GM23338 (cell line): ENCODE measurements around the gene DNAJC27. TPM values are rescaled to one million over a fixed set of nuclear protein-coding genes. Genes with fewer than 3 reads are reported as not detected.

Source experiments
- ATAC-seq: fragments of 200-7000 bp; cut with Tn5 transposase; 3 replicates; pipeline ENCODE4 v1.9.1; 2020
- DNase-seq: peaks from one replicate; pipeline ENCODE4 v3.0.0-alpha.2; 2015; ENCODE audit warnings: low spot score
- H2AFZ ChIP-seq: fragments of 200-600 bp; sonication (generic); 2 replicates; pipeline ENCODE4 v1.8.0; 2016; ENCODE audit warnings: antibody characterized with exemption, mild to moderate bottlenecking, moderate library complexity
- H3F3A ChIP-seq: fragments of 200-600 bp; sonication (generic); replicated peaks from 2 replicates; pipeline ENCODE4 v1.8.0; 2017; ENCODE audit warnings: antibody characterized with exemption, mixed run types, low read depth
- H3K27ac ChIP-seq: fragments of 200-600 bp; sonication (generic); 2 replicates; pipeline ENCODE4 v1.6.1; 2016; ENCODE audit warnings: low read depth
- H3K27me3 ChIP-seq: fragments of 200-600 bp; sonication (generic); 2 replicates; pipeline ENCODE4 v1.8.0; 2016; ENCODE audit warnings: mild to moderate bottlenecking, mixed run types, moderate library complexity; ENCODE audit not compliant: insufficient read depth
- H3K36me3 ChIP-seq: fragments of 200-600 bp; sonication (generic); 2 replicates; pipeline ENCODE4 v1.8.0; 2016; ENCODE audit warnings: mild to moderate bottlenecking; ENCODE audit not compliant: insufficient read depth
- H3K4me1 ChIP-seq: fragments of 200-600 bp; sonication (generic); 2 replicates; pipeline ENCODE4 v1.8.0; 2016; ENCODE audit warnings: mild to moderate bottlenecking, moderate library complexity; ENCODE audit not compliant: insufficient read depth
- H3K4me2 ChIP-seq: fragments of 200-600 bp; sonication (generic); 2 replicates; pipeline ENCODE4 v1.7.1; 2017; ENCODE audit warnings: mixed run types
- H3K4me3 ChIP-seq: fragments of 200-600 bp; sonication (generic); 2 replicates; pipeline ENCODE4 v1.6.1; 2016; ENCODE audit warnings: mixed run types
- H3K79me2 ChIP-seq: fragments of 200-600 bp; sonication (generic); replicated peaks from 2 replicates; pipeline ENCODE4 v1.8.0; 2017; ENCODE audit warnings: mild to moderate bottlenecking; ENCODE audit not compliant: insufficient read depth
- H3K9me2 ChIP-seq: fragments of 200-600 bp; sonication (generic); 2 replicates; pipeline ENCODE4 v1.8.0; 2017; ENCODE audit not compliant: insufficient read depth
- H4K20me1 ChIP-seq: fragments of 200-600 bp; sonication (generic); replicated peaks from 2 replicates; pipeline ENCODE4 v1.8.0; 2017; ENCODE audit warnings: mild to moderate bottlenecking; ENCODE audit not compliant: insufficient read depth
- H3K27ac Mint-ChIP-seq: 2 replicates; pipeline ENCODE4 v1.8.0; 2020; ENCODE audit warnings: inconsistent platforms, mild to moderate bottlenecking, moderate library complexity, mixed read lengths
- H3K27me3 Mint-ChIP-seq: 3 replicates; pipeline ENCODE4 v1.8.0; 2022; ENCODE audit warnings: low read depth, mild to moderate bottlenecking, moderate library complexity, mixed read lengths, inconsistent platforms; ENCODE audit not compliant: insufficient read depth, poor library complexity
- H3K36me3 Mint-ChIP-seq: 3 replicates; pipeline ENCODE4 v1.8.0; 2021; ENCODE audit warnings: low read depth, mild to moderate bottlenecking, inconsistent platforms, moderate library complexity, mixed read lengths
- H3K4me1 Mint-ChIP-seq: 3 replicates; pipeline ENCODE4 v1.8.0; 2020; ENCODE audit warnings: mild to moderate bottlenecking, inconsistent platforms, mixed read lengths
- H3K4me3 Mint-ChIP-seq: 3 replicates; pipeline ENCODE4 v1.8.0; 2021; ENCODE audit warnings: moderate library complexity, mild to moderate bottlenecking, inconsistent platforms, mixed read lengths
- H3K9me3 Mint-ChIP-seq: 3 replicates; pipeline ENCODE4 v1.8.0; 2020; ENCODE audit warnings: moderate library complexity, mild to moderate bottlenecking, inconsistent platforms, mixed read lengths
- CREB1 ChIP-seq: fragments of 250-450 bp; sonication (Bioruptor Pico); IDR thresholded peaks from 2 replicates; pipeline ENCODE4 v1.5.0; 2020; ENCODE audit warnings: low read depth, mild to moderate bottlenecking, moderate library complexity
- EZH2 ChIP-seq: fragments of 200-600 bp; sonication (generic); IDR thresholded peaks from one replicate; pipeline ENCODE4 v1.8.0; 2017; ENCODE audit warnings: antibody characterized with exemption, mild to moderate bottlenecking, low read depth; ENCODE audit not compliant: unreplicated experiment
- JUNB ChIP-seq: IDR thresholded peaks from one replicate; pipeline ENCODE4 v1.6.1; 2016; ENCODE audit warnings: antibody characterized with exemption; ENCODE audit not compliant: unreplicated experiment
- NANOG ChIP-seq: IDR thresholded peaks from 2 replicates; pipeline ENCODE4 v1.6.1; 2016; ENCODE audit warnings: antibody characterized with exemption, borderline replicate concordance
- POLR2AphosphoS5 ChIP-seq: IDR thresholded peaks from 2 replicates; pipeline ENCODE4 v1.6.1; 2016; ENCODE audit warnings: antibody characterized with exemption, low read depth
- STAT1 ChIP-seq: IDR thresholded peaks from one replicate; pipeline ENCODE4 v1.6.1; 2016; ENCODE audit warnings: antibody characterized with exemption; ENCODE audit not compliant: unreplicated experiment
- ZNF114 ChIP-seq: fragments of 250-450 bp; sonication (Bioruptor Pico); IDR thresholded peaks from 2 replicates; pipeline ENCODE4 v1.5.0; 2020; ENCODE audit warnings: mild to moderate bottlenecking, moderate library complexity
- ZNF331 ChIP-seq: fragments of 250-450 bp; sonication (Bioruptor Pico); IDR thresholded peaks from 2 replicates; pipeline ENCODE4 v1.5.0; 2020; ENCODE audit warnings: low read depth, mild to moderate bottlenecking, moderate library complexity
- polyA plus RNA-seq: library from polyadenylated mRNA; unstranded; fragments of >200 nt; fragmentation: Nextera tagmentation; extraction: Ambion mirVana; gene quantifications from 2 replicates; pipeline ENCODE4 v1.2.1, GENCODE V29; 2016
- total RNA-seq: library from RNA; depleted of rRNA; stranded (reverse); fragments of >200 nt; shearing (Covaris generic); gene quantifications from 2 replicates; pipeline ENCODE4 v1.2.3, GENCODE V29; 2014
- TF ChIP-seq, protein P1 (sequence below): fragments of 250-450 bp; sonication (Bioruptor Pico); IDR thresholded peaks from 2 replicates; pipeline ENCODE4 v1.5.0; 2020; ENCODE audit warnings: mild to moderate bottlenecking, moderate library complexity
- TF ChIP-seq, protein P2 (sequence below): IDR thresholded peaks from 2 replicates; pipeline ENCODE4 v1.6.1; 2016; ENCODE audit warnings: antibody characterized with exemption
- TF ChIP-seq, protein P3 (sequence below): IDR thresholded peaks from one replicate; pipeline ENCODE4 v1.6.1; 2018; ENCODE audit warnings: antibody characterized with exemption; ENCODE audit not compliant: unreplicated experiment

The DNAJC27 gene
- total and polyA plus RNA-seq, 2 experiments from 2014 or later = 2.4 to 2.6 TPM

DNA sequence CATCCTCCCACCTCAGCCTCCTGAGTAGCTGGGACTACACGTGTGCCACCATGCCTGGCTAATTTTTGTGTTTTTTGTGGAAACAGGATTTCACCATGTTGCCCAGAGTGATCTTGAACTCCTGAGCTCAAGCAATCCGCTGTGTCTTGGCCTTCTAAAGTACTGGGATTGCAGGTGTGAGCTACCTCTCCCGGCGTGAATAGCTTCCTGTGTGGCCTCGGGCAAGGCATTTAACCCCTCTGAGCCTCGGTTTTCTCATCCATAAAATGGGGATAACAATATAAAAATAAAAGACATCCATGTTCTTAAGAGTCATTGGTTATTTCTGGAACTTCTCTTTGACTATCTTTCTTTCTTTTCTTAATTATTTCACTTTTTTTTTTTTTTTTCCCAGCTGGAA, 32.4 kb downstream of the DNAJC27 start (continued):
- TF ChIP-seq, protein P1, sequence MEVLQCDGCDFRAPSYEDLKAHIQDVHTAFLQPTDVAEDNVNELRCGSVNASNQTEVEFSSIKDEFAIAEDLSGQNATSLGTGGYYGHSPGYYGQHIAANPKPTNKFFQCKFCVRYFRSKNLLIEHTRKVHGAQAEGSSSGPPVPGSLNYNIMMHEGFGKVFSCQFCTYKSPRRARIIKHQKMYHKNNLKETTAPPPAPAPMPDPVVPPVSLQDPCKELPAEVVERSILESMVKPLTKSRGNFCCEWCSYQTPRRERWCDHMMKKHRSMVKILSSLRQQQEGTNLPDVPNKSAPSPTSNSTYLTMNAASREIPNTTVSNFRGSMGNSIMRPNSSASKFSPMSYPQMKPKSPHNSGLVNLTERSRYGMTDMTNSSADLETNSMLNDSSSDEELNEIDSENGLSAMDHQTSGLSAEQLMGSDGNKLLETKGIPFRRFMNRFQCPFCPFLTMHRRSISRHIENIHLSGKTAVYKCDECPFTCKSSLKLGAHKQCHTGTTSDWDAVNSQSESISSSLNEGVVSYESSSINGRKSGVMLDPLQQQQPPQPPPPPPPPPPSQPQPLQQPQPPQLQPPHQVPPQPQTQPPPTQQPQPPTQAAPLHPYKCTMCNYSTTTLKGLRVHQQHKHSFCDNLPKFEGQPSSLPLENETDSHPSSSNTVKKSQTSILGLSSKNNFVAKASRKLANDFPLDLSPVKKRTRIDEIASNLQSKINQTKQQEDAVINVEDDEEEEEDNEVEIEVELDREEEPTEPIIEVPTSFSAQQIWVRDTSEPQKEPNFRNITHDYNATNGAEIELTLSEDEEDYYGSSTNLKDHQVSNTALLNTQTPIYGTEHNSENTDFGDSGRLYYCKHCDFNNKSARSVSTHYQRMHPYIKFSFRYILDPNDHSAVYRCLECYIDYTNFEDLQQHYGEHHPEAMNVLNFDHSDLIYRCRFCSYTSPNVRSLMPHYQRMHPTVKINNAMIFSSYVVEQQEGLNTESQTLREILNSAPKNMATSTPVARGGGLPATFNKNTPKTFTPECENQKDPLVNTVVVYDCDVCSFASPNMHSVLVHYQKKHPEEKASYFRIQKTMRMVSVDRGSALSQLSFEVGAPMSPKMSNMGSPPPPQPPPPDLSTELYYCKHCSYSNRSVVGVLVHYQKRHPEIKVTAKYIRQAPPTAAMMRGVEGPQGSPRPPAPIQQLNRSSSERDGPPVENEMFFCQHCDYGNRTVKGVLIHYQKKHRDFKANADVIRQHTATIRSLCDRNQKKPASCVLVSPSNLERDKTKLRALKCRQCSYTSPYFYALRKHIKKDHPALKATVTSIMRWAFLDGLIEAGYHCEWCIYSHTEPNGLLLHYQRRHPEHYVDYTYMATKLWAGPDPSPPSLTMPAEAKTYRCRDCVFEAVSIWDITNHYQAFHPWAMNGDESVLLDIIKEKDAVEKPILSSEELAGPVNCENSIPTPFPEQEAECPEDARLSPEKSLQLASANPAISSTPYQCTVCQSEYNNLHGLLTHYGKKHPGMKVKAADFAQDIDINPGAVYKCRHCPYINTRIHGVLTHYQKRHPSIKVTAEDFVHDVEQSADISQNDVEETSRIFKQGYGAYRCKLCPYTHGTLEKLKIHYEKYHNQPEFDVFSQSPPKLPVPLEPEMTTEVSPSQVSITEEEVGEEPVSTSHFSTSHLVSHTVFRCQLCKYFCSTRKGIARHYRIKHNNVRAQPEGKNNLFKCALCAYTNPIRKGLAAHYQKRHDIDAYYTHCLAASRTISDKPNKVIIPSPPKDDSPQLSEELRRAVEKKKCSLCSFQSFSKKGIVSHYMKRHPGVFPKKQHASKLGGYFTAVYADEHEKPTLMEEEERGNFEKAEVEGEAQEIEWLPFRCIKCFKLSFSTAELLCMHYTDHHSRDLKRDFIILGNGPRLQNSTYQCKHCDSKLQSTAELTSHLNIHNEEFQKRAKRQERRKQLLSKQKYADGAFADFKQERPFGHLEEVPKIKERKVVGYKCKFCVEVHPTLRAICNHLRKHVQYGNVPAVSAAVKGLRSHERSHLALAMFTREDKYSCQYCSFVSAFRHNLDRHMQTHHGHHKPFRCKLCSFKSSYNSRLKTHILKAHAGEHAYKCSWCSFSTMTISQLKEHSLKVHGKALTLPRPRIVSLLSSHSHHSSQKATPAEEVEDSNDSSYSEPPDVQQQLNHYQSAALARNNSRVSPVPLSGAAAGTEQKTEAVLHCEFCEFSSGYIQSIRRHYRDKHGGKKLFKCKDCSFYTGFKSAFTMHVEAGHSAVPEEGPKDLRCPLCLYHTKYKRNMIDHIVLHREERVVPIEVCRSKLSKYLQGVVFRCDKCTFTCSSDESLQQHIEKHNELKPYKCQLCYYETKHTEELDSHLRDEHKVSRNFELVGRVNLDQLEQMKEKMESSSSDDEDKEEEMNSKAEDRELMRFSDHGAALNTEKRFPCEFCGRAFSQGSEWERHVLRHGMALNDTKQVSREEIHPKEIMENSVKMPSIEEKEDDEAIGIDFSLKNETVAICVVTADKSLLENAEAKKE = no peak
- TF ChIP-seq, protein P2, sequence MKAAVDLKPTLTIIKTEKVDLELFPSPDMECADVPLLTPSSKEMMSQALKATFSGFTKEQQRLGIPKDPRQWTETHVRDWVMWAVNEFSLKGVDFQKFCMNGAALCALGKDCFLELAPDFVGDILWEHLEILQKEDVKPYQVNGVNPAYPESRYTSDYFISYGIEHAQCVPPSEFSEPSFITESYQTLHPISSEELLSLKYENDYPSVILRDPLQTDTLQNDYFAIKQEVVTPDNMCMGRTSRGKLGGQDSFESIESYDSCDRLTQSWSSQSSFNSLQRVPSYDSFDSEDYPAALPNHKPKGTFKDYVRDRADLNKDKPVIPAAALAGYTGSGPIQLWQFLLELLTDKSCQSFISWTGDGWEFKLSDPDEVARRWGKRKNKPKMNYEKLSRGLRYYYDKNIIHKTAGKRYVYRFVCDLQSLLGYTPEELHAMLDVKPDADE = no peak

DNA sequence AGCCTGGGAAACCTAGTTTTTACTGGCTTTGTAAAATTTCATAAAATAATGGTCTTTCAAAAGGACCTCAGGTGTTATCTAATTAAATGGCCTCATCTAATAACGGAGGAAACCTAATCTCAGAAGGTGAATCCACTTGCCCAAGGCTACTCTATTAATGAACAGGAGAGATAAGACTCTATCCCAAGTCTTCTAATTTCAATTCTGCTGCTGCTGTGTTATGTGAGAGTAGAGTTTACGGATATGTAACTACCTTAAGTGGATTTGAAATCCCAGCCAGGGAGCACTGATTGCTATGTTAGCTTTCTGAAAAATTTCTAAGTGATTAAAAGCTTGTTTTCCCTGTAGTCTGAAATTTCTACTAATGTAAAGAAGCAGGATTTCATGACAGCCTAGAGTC, 34.5 kb downstream of the DNAJC27 start:
- DNase-seq (no peak), ATAC-seq (no peak)
- Histone ChIP-seq H3K4me1 (no peaks in the 10 kb centered on the region), H3F3A (no peaks in the 10 kb centered on the region), H3K79me2 (no peaks in the 10 kb centered on the region), H3K4me3 (no peak overlapping the region), H3K36me3 (no peaks in the 10 kb centered on the region), H2AFZ (peak overlapping the region; percentile 25; the same call in 1 of the 2 replicates), H3K9me2 (no peaks in the 10 kb centered on the region), H3K4me2 (no peak overlapping the region), H4K20me1 (no peaks in the 10 kb centered on the region), H3K27ac (no peak overlapping the region), H3K27me3 (no peaks in the 10 kb centered on the region)
- Mint-ChIP-seq H3K27me3 (peaks cover 3% of the 10 kb centered on the region), H3K27ac (no peak overlapping the region), H3K4me3 (no peak overlapping the region), H3K4me1 (no peaks in the 10 kb centered on the region), H3K9me3 (no peaks in the 10 kb centered on the region), H3K36me3 (no peaks in the 10 kb centered on the region)
- TF ChIP-seq, protein P2 = no peak
- TF ChIP-seq JUNB (no peak), NANOG (no peak), ZNF114 (CRISPR knock-in tag) (no peak), CREB1 (CRISPR knock-in tag) (no peak), ZNF331 (CRISPR knock-in tag) (no peak), EZH2 (no peak), POLR2AphosphoS5 (no peak), STAT1 (no peak)
- TF ChIP-seq, protein P3, sequence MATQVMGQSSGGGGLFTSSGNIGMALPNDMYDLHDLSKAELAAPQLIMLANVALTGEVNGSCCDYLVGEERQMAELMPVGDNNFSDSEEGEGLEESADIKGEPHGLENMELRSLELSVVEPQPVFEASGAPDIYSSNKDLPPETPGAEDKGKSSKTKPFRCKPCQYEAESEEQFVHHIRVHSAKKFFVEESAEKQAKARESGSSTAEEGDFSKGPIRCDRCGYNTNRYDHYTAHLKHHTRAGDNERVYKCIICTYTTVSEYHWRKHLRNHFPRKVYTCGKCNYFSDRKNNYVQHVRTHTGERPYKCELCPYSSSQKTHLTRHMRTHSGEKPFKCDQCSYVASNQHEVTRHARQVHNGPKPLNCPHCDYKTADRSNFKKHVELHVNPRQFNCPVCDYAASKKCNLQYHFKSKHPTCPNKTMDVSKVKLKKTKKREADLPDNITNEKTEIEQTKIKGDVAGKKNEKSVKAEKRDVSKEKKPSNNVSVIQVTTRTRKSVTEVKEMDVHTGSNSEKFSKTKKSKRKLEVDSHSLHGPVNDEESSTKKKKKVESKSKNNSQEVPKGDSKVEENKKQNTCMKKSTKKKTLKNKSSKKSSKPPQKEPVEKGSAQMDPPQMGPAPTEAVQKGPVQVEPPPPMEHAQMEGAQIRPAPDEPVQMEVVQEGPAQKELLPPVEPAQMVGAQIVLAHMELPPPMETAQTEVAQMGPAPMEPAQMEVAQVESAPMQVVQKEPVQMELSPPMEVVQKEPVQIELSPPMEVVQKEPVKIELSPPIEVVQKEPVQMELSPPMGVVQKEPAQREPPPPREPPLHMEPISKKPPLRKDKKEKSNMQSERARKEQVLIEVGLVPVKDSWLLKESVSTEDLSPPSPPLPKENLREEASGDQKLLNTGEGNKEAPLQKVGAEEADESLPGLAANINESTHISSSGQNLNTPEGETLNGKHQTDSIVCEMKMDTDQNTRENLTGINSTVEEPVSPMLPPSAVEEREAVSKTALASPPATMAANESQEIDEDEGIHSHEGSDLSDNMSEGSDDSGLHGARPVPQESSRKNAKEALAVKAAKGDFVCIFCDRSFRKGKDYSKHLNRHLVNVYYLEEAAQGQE = no peak
